COLO668 (cell line): ENCODE data around the gene CD82.

Experiments used
- DNase-seq: peaks from one replicate; lab custom pipeline; 2025; ENCODE audit not compliant: unreplicated experiment; lab: John Stamatoyannopoulos, UW

The CD82 gene

GRCh38 chr11:44598831-44599230 lies 33.4 kb downstream of the CD82 start:
- DNase-seq, result no peak

GRCh38 chr11:44600261-44600660 lies 34.8 kb downstream of the CD82 start:
- no peak for DNase-seq

- DNase-seq, result no peak
Measured at GRCh38 chr11:44600839-44601383, 35.4 kb downstream of the CD82 start.

GRCh38 chr11:44601471-44602370 lies 36.3 kb downstream of the CD82 start:
- DNase-seq, result no peak

- DNase-seq, result no peak
Measured at GRCh38 chr11:44602891-44603310, 37.4 kb downstream of the CD82 start.

GRCh38 chr11:44604171-44604581 lies 38.7 kb downstream of the CD82 start:
- no peak for DNase-seq

- DNase-seq, result no peak
Measured at GRCh38 chr11:44605068-44605708, 39.7 kb downstream of the CD82 start.

GRCh38 chr11:44605965-44606364 lies 40.5 kb downstream of the CD82 start:
- DNase-seq, result no peak

GRCh38 chr11:44606472-44606871 lies 41.0 kb downstream of the CD82 start:
- no peak for DNase-seq

GRCh38 chr11:44607319-44607962 lies 42.0 kb downstream of the CD82 start:
- no peak for DNase-seq

GRCh38 chr11:44607987-44608386 lies 42.5 kb downstream of the CD82 start:
- no peak for DNase-seq

GRCh38 chr11:44608651-44608990 lies 43.2 kb downstream of the CD82 start:
- no peak for DNase-seq

- no peak for DNase-seq
Measured at GRCh38 chr11:44608991-44609782, 43.7 kb downstream of the CD82 start.

GRCh38 chr11:44609783-44610155 lies 44.3 kb downstream of the CD82 start:
- no peak for DNase-seq

- no peak for DNase-seq
Measured at GRCh38 chr11:44610186-44610955, 44.9 kb downstream of the CD82 start.

- DNase-seq, result no peak
Measured at GRCh38 chr11:44611088-44611487, 45.6 kb downstream of the CD82 start.

GRCh38 chr11:44611687-44612434 lies 46.4 kb downstream of the CD82 start:
- no peak for DNase-seq

- no peak for DNase-seq
Measured at GRCh38 chr11:44613153-44613552, 47.7 kb downstream of the CD82 start.

- no peak for DNase-seq
Measured at GRCh38 chr11:44614281-44614775, 48.9 kb downstream of the CD82 start.
